Mucosa of descending colon (tissue), 3 donors: ENCODE measurements around the gene YTHDF1. TPM values are rescaled to one million over a fixed set of nuclear protein-coding genes. Genes with fewer than 3 reads are reported as not detected.

Experiments
- ATAC-seq: fragments of 200-7000 bp; cut with Tn5 transposase; one replicate; pipeline ENCODE4 v1.9.1; 2020; ENCODE audit warnings: mild to moderate bottlenecking, moderate library complexity
- DNase-seq, 3 donors: peaks; one replicate each; pipeline ENCODE4 v3.0.0-alpha.2; 2020
- H3K36me3 ChIP-seq: fragments of 200-600 bp; one replicate; pipeline ENCODE4 v1.8.0; 2021; ENCODE audit warnings: low read depth, mild to moderate bottlenecking
- H3K4me1 ChIP-seq: fragments of 200-600 bp; one replicate; pipeline ENCODE4 v1.8.0; 2021; ENCODE audit warnings: low read depth, mild to moderate bottlenecking
- H3K4me3 ChIP-seq: fragments of 200-600 bp; one replicate; pipeline ENCODE4 v1.8.0; 2021; ENCODE audit warnings: mild to moderate bottlenecking
- H3K9me3 ChIP-seq: fragments of 200-600 bp; one replicate; pipeline ENCODE4 v1.8.0; 2021; ENCODE audit warnings: mild to moderate bottlenecking
- CTCF ChIP-seq: fragments of 200-600 bp; IDR thresholded peaks from one replicate; pipeline ENCODE4 v1.8.0; 2022; ENCODE audit warnings: antibody characterized with exemption, mild to moderate bottlenecking
- intact Hi-C, 2 donors: fragments of 100-400 bp; cut with DNase I in 1 of 2; cut with micrococcal nuclease in 1 of 2; formaldehyde crosslinking; loops; one replicate each; pipeline versions ENCODE4 v1.11.0 to v1.11.1; 2022; cut with DNase I, micrococcal nuclease
- total RNA-seq, 3 donors: library from RNA; stranded (reverse); fragmentation: NEBNext Ultra II Directional in 2 of 3; extraction: Animal tissue kit (Norgen Biotek cat#: 25700) in 2 of 3; gene quantifications; one replicate each; pipeline versions ENCODE4 v1.2.1 to v1.2.4, GENCODE V29; 2021 to 2023
- donor health status: DM: no; HTN: no; CAD: no; lungs with moderate emphysema.
- donor health status: DM: no; HTN: no; CAD: no.
- donor health status: DM: no; HTN: yes; CAD: no.

YTHDF1 gene
- total RNA-seq, 3 donors from 2014 or later = 32.0 to 37.2 (median 34.2) TPM

- ATAC-seq = no peak
Observed at GRCh38 chr20:63216849-63217471, 1.0 kb upstream of the YTHDF1 start.

GRCh38 chr20:63215101-63216040, 560 bp downstream of the YTHDF1 start:
- ATAC-seq (peak; percentile 15), DNase-seq (peak in 2 of 3 donors; percentile 38 to 59)
- intact Hi-C loops = no loop called here
- no peak for TF ChIP-seq CTCF
- H3K36me3 ChIP-seq = no peaks in the 10 kb centered on the region
- peaks cover 28% of the 10 kb centered on the region for H3K4me1 ChIP-seq
- no peaks in the 10 kb centered on the region for H3K9me3 ChIP-seq
- H3K4me3 ChIP-seq = peak overlapping the region; percentile 94

More at GRCh38 chr20:63216849-63217471, 1.0 kb upstream of the YTHDF1 start:
- no peaks in the 10 kb centered on the region for H3K9me3 ChIP-seq
- TF ChIP-seq CTCF = no peak
- no peaks in the 10 kb centered on the region for H3K36me3 ChIP-seq
- H3K4me1 ChIP-seq = peaks cover 28% of the 10 kb centered on the region
- H3K4me3 ChIP-seq = no peak overlapping the region
- intact Hi-C loops = no loop called here
- DNase-seq = no peak

GRCh38 chr20:63214514-63214913, 1.4 kb downstream of the YTHDF1 start:
- intact Hi-C loops = no loop called here
- H3K4me1 ChIP-seq = peaks cover 28% of the 10 kb centered on the region
- ATAC-seq (no peak), DNase-seq (no peak)
- H3K4me3 ChIP-seq = no peak overlapping the region
- no peaks in the 10 kb centered on the region for H3K36me3 ChIP-seq
- no peaks in the 10 kb centered on the region for H3K9me3 ChIP-seq
- TF ChIP-seq CTCF = no peak

- no peak for TF ChIP-seq CTCF
- no peak overlapping the region for H3K4me3 ChIP-seq
- intact Hi-C loops = no loop called here
- peaks cover 28% of the 10 kb centered on the region for H3K4me1 ChIP-seq
- ATAC-seq = no peak
- H3K9me3 ChIP-seq = no peaks in the 10 kb centered on the region
- no peak for DNase-seq
- H3K36me3 ChIP-seq = no peaks in the 10 kb centered on the region
Observed at GRCh38 chr20:63212792-63213191, 3.1 kb downstream of the YTHDF1 start.

GRCh38 chr20:63212393-63212730, 3.6 kb downstream of the YTHDF1 start:
- intact Hi-C loops = no loop called here
- Histone ChIP-seq H3K4me3 (no peak overlapping the region), H3K4me1 (peaks cover 28% of the 10 kb centered on the region), H3K36me3 (no peaks in the 10 kb centered on the region), H3K9me3 (no peaks in the 10 kb centered on the region)
- DNase-seq (no peak), ATAC-seq (no peak)
- no peak for TF ChIP-seq CTCF
